Erythroblast (primary cell): ENCODE measurements around the gene ZSCAN5A.

Source experiments
- GATA1 ChIP-seq: IDR thresholded peaks from 2 replicates; pipeline ENCODE4 v1.6.1; 2011; ENCODE audit warnings: low read depth, mild to moderate bottlenecking, control low read depth, low read length, moderate library complexity
- POLR2A ChIP-seq: IDR thresholded peaks from 2 replicates; pipeline ENCODE4 v1.6.1; 2011; ENCODE audit warnings: mild to moderate bottlenecking, low read length

DNA sequence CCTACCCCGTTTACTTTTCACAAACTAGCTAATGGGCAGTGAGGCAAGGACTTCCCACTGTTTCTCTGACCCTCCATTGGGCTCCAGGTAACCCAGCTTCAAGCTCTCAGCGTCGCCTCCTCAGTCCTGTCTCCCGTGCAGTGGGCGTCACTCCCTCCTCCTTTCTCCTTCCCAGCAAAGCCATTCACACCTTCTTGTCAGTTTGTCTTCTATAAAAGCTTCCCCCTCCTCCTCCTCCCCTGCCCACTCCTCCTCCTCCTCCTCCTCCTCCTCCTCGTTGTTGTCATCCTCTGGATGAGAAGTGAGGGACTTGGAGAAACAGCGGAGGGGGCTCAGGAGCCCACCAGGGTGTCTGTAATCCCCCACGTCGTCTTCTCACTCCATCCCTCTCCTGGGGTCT, 140.6 kb downstream of the ZSCAN5A start:
- TF ChIP-seq POLR2A (no peak), GATA1 (no peak)
